ENCODE measurements around the gene ATF4.
A peak's percentile ranks its signal among the peaks of the same experiment; 100 is the strongest.

ATF4 gene, protein sequence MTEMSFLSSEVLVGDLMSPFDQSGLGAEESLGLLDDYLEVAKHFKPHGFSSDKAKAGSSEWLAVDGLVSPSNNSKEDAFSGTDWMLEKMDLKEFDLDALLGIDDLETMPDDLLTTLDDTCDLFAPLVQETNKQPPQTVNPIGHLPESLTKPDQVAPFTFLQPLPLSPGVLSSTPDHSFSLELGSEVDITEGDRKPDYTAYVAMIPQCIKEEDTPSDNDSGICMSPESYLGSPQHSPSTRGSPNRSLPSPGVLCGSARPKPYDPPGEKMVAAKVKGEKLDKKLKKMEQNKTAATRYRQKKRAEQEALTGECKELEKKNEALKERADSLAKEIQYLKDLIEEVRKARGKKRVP

DNA sequence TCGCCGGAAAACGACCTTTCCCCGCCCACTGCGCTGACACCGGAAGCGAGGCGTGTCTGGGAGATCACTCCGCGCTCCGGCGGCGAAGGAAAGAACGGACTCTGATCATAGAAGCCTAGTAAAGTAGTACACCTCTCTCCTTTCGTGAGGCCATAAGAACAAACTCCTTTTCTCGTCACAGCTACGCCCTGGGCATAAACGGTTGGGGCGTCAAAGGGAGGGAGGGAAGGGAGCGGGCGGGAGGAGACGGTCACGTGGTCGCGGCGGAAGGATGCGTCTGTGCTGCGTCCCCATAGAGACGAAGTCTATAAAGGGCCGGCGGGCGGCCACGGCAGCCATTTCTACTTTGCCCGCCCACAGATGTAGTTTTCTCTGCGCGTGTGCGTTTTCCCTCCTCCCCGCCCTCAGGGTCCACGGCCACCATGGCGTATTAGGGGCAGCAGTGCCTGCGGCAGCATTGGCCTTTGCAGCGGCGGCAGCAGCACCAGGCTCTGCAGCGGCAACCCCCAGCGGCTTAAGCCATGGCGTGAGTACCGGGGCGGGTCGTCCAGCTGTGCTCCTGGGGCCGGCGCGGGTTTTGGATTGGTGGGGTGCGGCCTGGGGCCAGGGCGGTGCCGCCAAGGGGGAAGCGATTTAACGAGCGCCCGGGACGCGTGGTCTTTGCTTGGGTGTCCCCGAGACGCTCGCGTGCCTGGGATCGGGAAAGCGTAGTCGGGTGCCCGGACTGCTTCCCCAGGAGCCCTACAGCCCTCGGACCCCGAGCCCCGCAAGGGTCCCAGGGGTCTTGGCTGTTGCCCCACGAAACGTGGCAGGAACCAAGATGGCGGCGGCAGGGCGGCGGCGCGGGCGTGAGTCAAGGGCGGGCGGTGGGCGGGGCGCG is at the start of gene ATF4:
ATF4 (plus strand) TSS at position 337 of the 880 bp plus-strand sequence. CDS start 884 bp downstream, outside the sequence.
- Histone ChIP-seq H3K36me3 (replicated peaks) (peaks cover 61% of the 10 kb centered on the region), H3K27me3 (ENCODE audit: low read depth) (no peaks in the 10 kb centered on the region), H3K4me1 (peaks cover 12% of the 10 kb centered on the region), H3K4me3 (peak within 1 kb of the TSS; percentile 100), H3K9me3 (no peaks in the 10 kb centered on the region; the same call in 1 of the 2 replicates)
- DNase-seq (ENCODE audit: low spot score in 2 of 2), result peak in 1 of 2 experiments; percentile 88
- in situ Hi-C loops (cut with MboI; ENCODE audit: low sequenced_read_pairs), result loop anchor here (10.0 kb wide), 1 partner anchor 346 kb away; no protein-coding TSS in a partner anchor

- no peaks in the 10 kb centered on the region for H3K9me3 ChIP-seq
- H3K4me1 ChIP-seq, result no peaks in the 10 kb centered on the region
- H3K4me3 ChIP-seq, result no peak overlapping the region
- in situ Hi-C loops (cut with MboI; ENCODE audit: low sequenced_read_pairs), result no loop called here
- H3K36me3 ChIP-seq (replicated peaks), result no peaks in the 10 kb centered on the region
- H3K27me3 ChIP-seq (ENCODE audit: low read depth), result no peaks in the 10 kb centered on the region
- DNase-seq (ENCODE audit: low spot score in 2 of 2), result peak in 1 of 2 experiments; percentile 37
Measured at GRCh38 chr22:39471381-39472141, 48.8 kb upstream of the ATF4 start.

DNA sequence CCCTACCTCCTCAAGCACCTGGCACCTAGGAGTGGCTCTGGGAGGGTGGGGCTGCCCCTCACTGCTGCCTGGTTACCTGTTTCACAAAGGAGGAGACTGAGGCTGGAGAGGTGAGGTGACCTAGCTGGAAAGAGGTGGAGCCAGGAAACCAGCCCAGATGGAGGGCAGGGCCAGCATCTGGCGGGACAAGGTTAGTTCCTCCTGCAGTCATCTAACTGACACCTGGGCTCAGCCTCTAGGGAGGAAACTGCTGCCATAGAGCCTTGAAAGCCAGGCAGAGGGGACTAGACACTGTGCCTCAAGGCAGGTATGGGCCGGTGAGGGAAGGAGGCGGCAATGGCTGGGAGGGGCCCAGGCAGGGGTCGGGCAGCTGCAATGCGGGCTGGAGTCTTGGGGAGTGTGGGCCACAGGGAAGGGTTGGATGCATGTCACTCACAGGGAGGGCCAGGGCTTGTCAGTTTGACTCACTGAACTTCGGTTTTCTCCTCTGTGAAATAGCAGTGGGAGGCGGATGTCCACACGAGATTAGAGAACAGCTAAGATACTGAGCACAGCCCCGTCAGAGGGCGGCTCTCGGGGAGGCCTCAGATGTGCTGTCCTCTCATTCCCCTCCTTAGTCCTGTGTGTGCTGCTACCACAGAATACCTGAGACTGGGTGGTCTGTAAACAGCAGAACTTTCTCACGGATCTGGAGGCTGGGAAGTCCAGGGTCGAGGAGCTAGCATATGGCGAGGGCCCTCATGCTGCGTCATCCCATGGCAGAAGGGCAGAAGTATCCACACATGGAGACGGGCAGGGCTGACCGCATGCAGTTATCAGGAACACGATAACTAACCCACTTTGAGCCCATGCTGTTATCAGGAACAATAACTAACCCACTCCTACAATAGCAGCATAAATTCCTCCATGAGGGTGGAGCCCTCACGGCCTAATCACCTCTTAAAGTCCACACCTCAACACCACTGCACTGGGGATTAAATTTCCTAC is 47.5 kb upstream of the ATF4 start:
- in situ Hi-C loops (cut with MboI; ENCODE audit: low sequenced_read_pairs), result no loop called here
- no peaks in the 10 kb centered on the region for H3K36me3 ChIP-seq (replicated peaks)
- no peaks in the 10 kb centered on the region for H3K4me1 ChIP-seq
- H3K9me3 ChIP-seq, result no peaks in the 10 kb centered on the region
- no peaks in the 10 kb centered on the region for H3K27me3 ChIP-seq (ENCODE audit: low read depth)
- no peak overlapping the region for H3K4me3 ChIP-seq
- DNase-seq (ENCODE audit: low spot score in 2 of 2), result no peak

- no peak for DNase-seq (ENCODE audit: low spot score in 2 of 2)
- in situ Hi-C loops (cut with MboI; ENCODE audit: low sequenced_read_pairs), result no loop called here
- Histone ChIP-seq H3K27me3 (ENCODE audit: low read depth) (no peaks in the 10 kb centered on the region), H3K9me3 (no peaks in the 10 kb centered on the region), H3K4me3 (no peak overlapping the region), H3K36me3 (replicated peaks) (no peaks in the 10 kb centered on the region), H3K4me1 (no peaks in the 10 kb centered on the region)
Measured at GRCh38 chr22:39473851-39474250, 46.5 kb upstream of the ATF4 start.

DNA sequence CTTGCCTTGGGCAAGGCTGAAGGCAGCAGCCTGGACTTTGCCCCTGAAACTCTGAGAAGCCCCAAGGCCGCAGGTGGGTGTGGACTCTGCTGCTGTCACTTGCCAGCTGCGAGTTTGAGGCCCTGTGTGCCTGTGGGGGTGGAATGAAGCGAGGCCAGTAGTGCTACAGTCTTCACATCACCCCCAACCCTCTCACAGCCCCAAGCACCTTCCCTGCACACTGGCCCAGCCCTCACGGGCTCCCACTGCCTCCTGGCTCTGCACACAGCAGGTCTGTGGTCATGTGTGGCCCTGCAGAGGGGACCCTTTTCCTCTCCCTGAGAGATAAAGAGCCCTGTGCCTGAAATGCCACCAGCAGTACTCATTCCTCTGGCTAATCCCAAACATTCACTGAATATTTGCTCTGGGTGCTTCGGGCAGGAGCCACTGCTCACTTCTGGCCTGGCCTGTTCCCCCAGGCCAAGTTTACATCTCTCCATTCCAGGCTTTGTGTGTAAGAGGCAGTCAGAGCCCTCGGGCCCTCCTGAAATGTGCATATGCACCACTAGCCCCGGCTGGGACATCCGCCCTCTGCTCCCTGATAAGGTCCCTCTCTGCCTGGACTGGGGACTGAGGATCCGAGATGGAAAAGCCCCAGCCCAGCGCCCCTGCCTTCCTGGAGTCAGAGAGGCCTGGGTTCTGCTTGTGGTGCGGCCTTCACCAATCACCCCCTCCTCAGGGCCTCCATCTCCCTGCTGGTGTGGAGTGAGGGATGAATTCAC is 45.8 kb upstream of the ATF4 start:
- Histone ChIP-seq H3K4me1 (no peaks in the 10 kb centered on the region), H3K36me3 (replicated peaks) (no peaks in the 10 kb centered on the region), H3K4me3 (no peak overlapping the region), H3K27me3 (ENCODE audit: low read depth) (no peaks in the 10 kb centered on the region), H3K9me3 (no peaks in the 10 kb centered on the region)
- in situ Hi-C loops (cut with MboI; ENCODE audit: low sequenced_read_pairs), result no loop called here
- DNase-seq (ENCODE audit: low spot score in 2 of 2), result no peak

- Histone ChIP-seq H3K4me3 (no peak overlapping the region), H3K27me3 (ENCODE audit: low read depth) (no peaks in the 10 kb centered on the region), H3K9me3 (no peaks in the 10 kb centered on the region), H3K4me1 (no peaks in the 10 kb centered on the region), H3K36me3 (replicated peaks) (no peaks in the 10 kb centered on the region)
- no peak for DNase-seq (ENCODE audit: low spot score in 2 of 2)
- in situ Hi-C loops (cut with MboI; ENCODE audit: low sequenced_read_pairs), result no loop called here
Measured at GRCh38 chr22:39475337-39475736, 45.0 kb upstream of the ATF4 start.

- DNase-seq (ENCODE audit: low spot score in 2 of 2), result no peak
- H3K9me3 ChIP-seq, result no peaks in the 10 kb centered on the region
- no peak overlapping the region for H3K4me3 ChIP-seq
- H3K4me1 ChIP-seq, result no peaks in the 10 kb centered on the region
- no peaks in the 10 kb centered on the region for H3K27me3 ChIP-seq (ENCODE audit: low read depth)
- no peaks in the 10 kb centered on the region for H3K36me3 ChIP-seq (replicated peaks)
- in situ Hi-C loops (cut with MboI; ENCODE audit: low sequenced_read_pairs), result no loop called here
Measured at GRCh38 chr22:39475902-39476301, 44.5 kb upstream of the ATF4 start.

DNA sequence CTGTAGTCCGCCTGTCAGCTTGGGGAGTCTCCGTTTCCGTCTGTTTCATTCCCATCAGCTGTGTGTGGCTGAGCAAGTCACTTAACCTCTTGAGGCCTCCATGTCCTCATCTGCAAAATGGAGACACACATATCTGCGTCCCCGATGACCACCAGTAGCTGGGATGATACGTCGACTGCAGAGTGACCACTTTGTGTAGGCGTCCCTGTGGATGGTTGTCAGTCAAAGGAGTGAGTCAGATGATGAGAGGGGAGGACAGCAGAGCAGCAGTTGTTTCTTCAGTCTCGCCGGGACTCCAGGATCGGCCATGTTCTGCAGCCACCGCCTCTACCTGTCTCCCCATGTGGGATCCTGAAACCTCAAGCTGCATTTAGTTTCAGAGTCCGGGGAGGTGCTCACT is 43.7 kb upstream of the ATF4 start:
- Histone ChIP-seq H3K4me1 (no peaks in the 10 kb centered on the region), H3K27me3 (ENCODE audit: low read depth) (no peaks in the 10 kb centered on the region), H3K4me3 (no peak overlapping the region), H3K36me3 (replicated peaks) (no peaks in the 10 kb centered on the region), H3K9me3 (no peaks in the 10 kb centered on the region)
- no peak for DNase-seq (ENCODE audit: low spot score in 2 of 2)
- in situ Hi-C loops (cut with MboI; ENCODE audit: low sequenced_read_pairs), result no loop called here

DNA sequence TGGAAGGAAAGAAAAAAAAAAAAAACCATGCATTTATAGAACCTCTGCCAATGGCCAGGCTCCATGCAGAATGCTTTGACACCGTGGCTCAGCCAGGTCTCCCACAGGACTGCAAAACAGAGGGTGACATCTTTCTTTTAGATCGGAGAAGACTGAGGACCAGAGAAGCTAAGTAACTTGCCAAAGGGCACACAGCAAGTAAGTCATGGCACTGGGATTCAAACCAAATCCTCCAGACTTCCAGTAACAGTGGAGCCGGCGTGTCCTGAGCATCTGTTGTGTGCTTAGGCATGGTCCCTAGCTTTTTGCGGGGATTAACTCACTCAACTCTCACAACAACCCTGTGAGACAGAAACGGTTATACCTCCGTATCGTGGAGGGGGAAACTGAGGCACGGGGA is 42.8 kb upstream of the ATF4 start:
- H3K27me3 ChIP-seq (ENCODE audit: low read depth), result no peaks in the 10 kb centered on the region
- H3K36me3 ChIP-seq (replicated peaks), result no peaks in the 10 kb centered on the region
- in situ Hi-C loops (cut with MboI; ENCODE audit: low sequenced_read_pairs), result no loop called here
- H3K9me3 ChIP-seq, result no peaks in the 10 kb centered on the region
- no peak overlapping the region for H3K4me3 ChIP-seq
- DNase-seq (ENCODE audit: low spot score in 2 of 2), result no peak
- H3K4me1 ChIP-seq, result no peaks in the 10 kb centered on the region

DNA sequence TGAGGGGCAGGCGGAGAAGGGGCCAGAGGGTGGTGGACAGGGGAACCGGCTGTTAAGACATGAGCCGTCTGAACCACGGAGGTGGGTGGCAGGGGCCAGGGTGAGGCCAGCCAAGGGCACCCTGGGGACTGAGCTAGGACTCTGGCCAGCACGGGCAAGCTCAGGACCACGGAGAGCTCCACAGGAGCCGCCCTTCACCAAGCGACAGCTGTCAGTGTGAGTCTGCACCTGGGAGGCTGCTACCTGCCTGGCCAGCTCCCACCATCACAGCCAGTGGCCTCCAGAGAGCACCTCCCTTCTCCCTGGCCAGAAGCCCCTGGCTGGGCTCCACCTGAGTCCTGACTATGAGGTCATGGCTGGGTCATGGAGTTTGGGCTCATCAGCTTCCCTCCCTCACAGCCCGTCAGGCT is 41.9 kb upstream of the ATF4 start:
- no peaks in the 10 kb centered on the region for H3K36me3 ChIP-seq (replicated peaks)
- H3K9me3 ChIP-seq, result no peaks in the 10 kb centered on the region
- in situ Hi-C loops (cut with MboI; ENCODE audit: low sequenced_read_pairs), result no loop called here
- H3K4me3 ChIP-seq, result no peak overlapping the region
- peak in 1 of 2 experiments; percentile 69 for DNase-seq (ENCODE audit: low spot score in 2 of 2)
- H3K4me1 ChIP-seq, result no peaks in the 10 kb centered on the region
- no peaks in the 10 kb centered on the region for H3K27me3 ChIP-seq (ENCODE audit: low read depth)

- no peaks in the 10 kb centered on the region for H3K36me3 ChIP-seq (replicated peaks)
- DNase-seq (ENCODE audit: low spot score in 2 of 2), result no peak
- H3K4me1 ChIP-seq, result no peaks in the 10 kb centered on the region
- no peak overlapping the region for H3K4me3 ChIP-seq
- H3K9me3 ChIP-seq, result no peaks in the 10 kb centered on the region
- no peaks in the 10 kb centered on the region for H3K27me3 ChIP-seq (ENCODE audit: low read depth)
- in situ Hi-C loops (cut with MboI; ENCODE audit: low sequenced_read_pairs), result no loop called here
Measured at GRCh38 chr22:39479254-39479653, 41.1 kb upstream of the ATF4 start.

GRCh38 chr22:39480557-39480956 is 39.8 kb upstream of the ATF4 start:
- DNase-seq (ENCODE audit: low spot score in 2 of 2), result no peak
- Histone ChIP-seq H3K4me3 (no peak overlapping the region), H3K36me3 (replicated peaks) (no peaks in the 10 kb centered on the region), H3K4me1 (no peaks in the 10 kb centered on the region), H3K27me3 (ENCODE audit: low read depth) (no peaks in the 10 kb centered on the region), H3K9me3 (no peaks in the 10 kb centered on the region)
- in situ Hi-C loops (cut with MboI; ENCODE audit: low sequenced_read_pairs), result no loop called here

All from HAP-1 (cell line).